Activated naive CD8-positive, alpha-beta T cell treated with anti-CD3 and anti-CD28 coated beads, Interleukin-2, amount 50 U/mL, for 16 hours (primary cell): ENCODE results near the gene AKNA.

Source experiments
- DNase-seq: peaks from one replicate; pipeline ENCODE4 v3.0.0-alpha.2; 2020; ENCODE audit warnings: low read depth, low spot score

Gene AKNA

GRCh38 chr9:114378016-114378415 is 9.8 kb downstream of the AKNA start:
- DNase-seq = no peak

- no peak for DNase-seq
Observed at GRCh38 chr9:114376586-114377445, 11.0 kb downstream of the AKNA start.

GRCh38 chr9:114375386-114376175 is 12.2 kb downstream of the AKNA start:
- DNase-seq = no peak

GRCh38 chr9:114374936-114375335 is 12.8 kb downstream of the AKNA start:
- DNase-seq = no peak

- DNase-seq = no peak
Observed at GRCh38 chr9:114373960-114374730, 13.6 kb downstream of the AKNA start.

- DNase-seq = peak; percentile 46
Observed at GRCh38 chr9:114372921-114373448, 14.8 kb downstream of the AKNA start.

- no peak for DNase-seq
Observed at GRCh38 chr9:114371973-114372917, 15.5 kb downstream of the AKNA start.

- DNase-seq = no peak
Observed at GRCh38 chr9:114371343-114371944, 16.3 kb downstream of the AKNA start.

- DNase-seq = no peak
Observed at GRCh38 chr9:114370968-114371320, 16.8 kb downstream of the AKNA start.

- DNase-seq = no peak
Observed at GRCh38 chr9:114370251-114370967, 17.4 kb downstream of the AKNA start.

- DNase-seq = no peak
Observed at GRCh38 chr9:114369216-114370130, 18.3 kb downstream of the AKNA start.

- no peak for DNase-seq
Observed at GRCh38 chr9:114367772-114368569, 19.8 kb downstream of the AKNA start.

- DNase-seq = no peak
Observed at GRCh38 chr9:114367366-114367765, 20.4 kb downstream of the AKNA start.

- no peak for DNase-seq
Observed at GRCh38 chr9:114366334-114367128, 21.3 kb downstream of the AKNA start.

GRCh38 chr9:114365194-114365593 is 22.6 kb downstream of the AKNA start:
- no peak for DNase-seq

- DNase-seq = no peak
Observed at GRCh38 chr9:114364134-114365041, 23.4 kb downstream of the AKNA start.
